Measurements from ENCODE around the gene CLEC2D.

Gene CLEC2D

GRCh38 chr12:9634969-9635754, 34.4 kb upstream of the CLEC2D start:
- H2AFZ ChIP-seq (ENCODE audit: low read length): no peak overlapping the region
- H3K9me2 ChIP-seq (ENCODE audit: low read depth, low read length): no peaks in the 10 kb centered on the region
- no peak for TF ChIP-seq EZH2 (IDR thresholded peaks at IDR 0.05; ENCODE audit: borderline replicate concordance, low read length)
- no peak overlapping the region for H3K4me3 ChIP-seq (ENCODE audit: low read depth, low read length, poor library complexity, severe bottlenecking)
- no peaks in the 10 kb centered on the region for H3K27me3 ChIP-seq (ENCODE audit: insufficient read depth, low read length)
- H3K9ac ChIP-seq (ENCODE audit: low read length): no peak overlapping the region
- H3K4me1 ChIP-seq (ENCODE audit: insufficient read depth, low read length, severe bottlenecking): peaks cover 20% of the 10 kb centered on the region
- no peaks in the 10 kb centered on the region for H3K79me2 ChIP-seq (ENCODE audit: insufficient read depth, low read length)
- no peak overlapping the region for H3K27ac ChIP-seq (ENCODE audit: low read depth, low read length, poor library complexity, severe bottlenecking)
- H4K20me1 ChIP-seq (ENCODE audit: insufficient read depth, low read length): no peaks in the 10 kb centered on the region
- H3F3A ChIP-seq (ENCODE audit: insufficient read depth, low read length): no peaks in the 10 kb centered on the region
- no peak overlapping the region for H3K4me2 ChIP-seq (ENCODE audit: low read length)
- peaks cover 4% of the 10 kb centered on the region; the same call in 1 of the 2 replicates for H3K9me3 ChIP-seq (ENCODE audit: low read length)
- peaks cover 11% of the 10 kb centered on the region; the same call in 1 of the 2 replicates for H3K36me3 ChIP-seq (ENCODE audit: insufficient read depth, low read length)

GRCh38 chr12:9636150-9636850, 33.2 kb upstream of the CLEC2D start:
- no peaks in the 10 kb centered on the region for H3K9me2 ChIP-seq (ENCODE audit: low read depth, low read length)
- H3F3A ChIP-seq (ENCODE audit: insufficient read depth, low read length): no peaks in the 10 kb centered on the region
- no peaks in the 10 kb centered on the region for H4K20me1 ChIP-seq (ENCODE audit: insufficient read depth, low read length)
- no peak overlapping the region for H3K9ac ChIP-seq (ENCODE audit: low read length)
- no peak overlapping the region for H3K27ac ChIP-seq (ENCODE audit: low read depth, low read length, poor library complexity, severe bottlenecking)
- H3K4me1 ChIP-seq (ENCODE audit: insufficient read depth, low read length, severe bottlenecking): peaks cover 20% of the 10 kb centered on the region
- no peaks in the 10 kb centered on the region for H3K79me2 ChIP-seq (ENCODE audit: insufficient read depth, low read length)
- peaks cover 4% of the 10 kb centered on the region; the same call in 1 of the 2 replicates for H3K9me3 ChIP-seq (ENCODE audit: low read length)
- H3K36me3 ChIP-seq (ENCODE audit: insufficient read depth, low read length): peaks cover 11% of the 10 kb centered on the region; the same call in 1 of the 2 replicates
- no peak for TF ChIP-seq EZH2 (IDR thresholded peaks at IDR 0.05; ENCODE audit: borderline replicate concordance, low read length)
- no peak for TF ChIP-seq CTCF (IDR thresholded peaks at IDR 0.05; ENCODE audit: low read length)
- no peaks in the 10 kb centered on the region for H3K27me3 ChIP-seq (ENCODE audit: insufficient read depth, low read length)
- no peak overlapping the region for H3K4me3 ChIP-seq (ENCODE audit: low read depth, low read length, poor library complexity, severe bottlenecking)
- H3K4me2 ChIP-seq (ENCODE audit: low read length): no peak overlapping the region
- no peak overlapping the region for H2AFZ ChIP-seq (ENCODE audit: low read length)

GRCh38 chr12:9636851-9637206, 32.7 kb upstream of the CLEC2D start:
- TF ChIP-seq EZH2 (IDR thresholded peaks at IDR 0.05; ENCODE audit: borderline replicate concordance, low read length): no peak
- TF ChIP-seq CTCF (IDR thresholded peaks at IDR 0.05; ENCODE audit: low read length): no peak
- Histone ChIP-seq H3K79me2 (ENCODE audit: insufficient read depth, low read length) (no peaks in the 10 kb centered on the region), H3K9me3 (ENCODE audit: low read length) (peaks cover 4% of the 10 kb centered on the region; the same call in 1 of the 2 replicates), H3K27ac (ENCODE audit: low read depth, low read length, poor library complexity, severe bottlenecking) (no peak overlapping the region), H3K36me3 (ENCODE audit: insufficient read depth, low read length) (peaks cover 11% of the 10 kb centered on the region; the same call in 1 of the 2 replicates), H4K20me1 (ENCODE audit: insufficient read depth, low read length) (no peaks in the 10 kb centered on the region), H3K4me1 (ENCODE audit: insufficient read depth, low read length, severe bottlenecking) (peaks cover 20% of the 10 kb centered on the region), H3K9ac (ENCODE audit: low read length) (no peak overlapping the region), H2AFZ (ENCODE audit: low read length) (no peak overlapping the region), H3K4me3 (ENCODE audit: low read depth, low read length, poor library complexity, severe bottlenecking) (no peak overlapping the region), H3F3A (ENCODE audit: insufficient read depth, low read length) (no peaks in the 10 kb centered on the region), H3K27me3 (ENCODE audit: insufficient read depth, low read length) (no peaks in the 10 kb centered on the region), H3K4me2 (ENCODE audit: low read length) (no peak overlapping the region), H3K9me2 (ENCODE audit: low read depth, low read length) (no peaks in the 10 kb centered on the region)
